ENCODE results near the gene CBR3.

Gene CBR3

GRCh38 chr21:36188937-36189336, 54.1 kb downstream of the CBR3 start:
- TF ChIP-seq BACH2 (CRISPR knock-in tag; IDR thresholded peaks at IDR 0.05; ENCODE audit: borderline replicate concordance) (no peak), ZFP30 (CRISPR knock-in tag; IDR thresholded peaks at IDR 0.05) (no peak), TOX (CRISPR knock-in tag; IDR thresholded peaks at IDR 0.05; ENCODE audit: borderline replicate concordance) (no peak), SNAI2 (CRISPR knock-in tag; IDR thresholded peaks at IDR 0.05) (no peak), RARB (CRISPR knock-in tag; IDR thresholded peaks at IDR 0.05) (no peak), ARNTL (CRISPR knock-in tag; IDR thresholded peaks at IDR 0.05; ENCODE audit: borderline replicate concordance, low read depth) (no peak)
- no peak for ATAC-seq

GRCh38 chr21:36190736-36191135, 55.9 kb downstream of the CBR3 start:
- ATAC-seq: no peak
- TF ChIP-seq RARB (CRISPR knock-in tag; IDR thresholded peaks at IDR 0.05) (no peak), PPARA (CRISPR knock-in tag; IDR thresholded peaks at IDR 0.05; ENCODE audit: borderline replicate concordance) (no peak), OSR1 (CRISPR knock-in tag; IDR thresholded peaks at IDR 0.05) (no peak), ARNTL (CRISPR knock-in tag; IDR thresholded peaks at IDR 0.05; ENCODE audit: borderline replicate concordance, low read depth) (no peak), TCF4 (CRISPR knock-in tag; IDR thresholded peaks at IDR 0.05; ENCODE audit: borderline replicate concordance) (no peak)

- TF ChIP-seq TSHZ2 (CRISPR knock-in tag; IDR thresholded peaks at IDR 0.05) (no peak), BACH2 (CRISPR knock-in tag; IDR thresholded peaks at IDR 0.05; ENCODE audit: borderline replicate concordance) (no peak)
- ATAC-seq: no peak
Measured at GRCh38 chr21:36193200-36193599, 58.3 kb downstream of the CBR3 start.

GRCh38 chr21:36194024-36194423, 59.1 kb downstream of the CBR3 start:
- TF ChIP-seq ARNTL (CRISPR knock-in tag; IDR thresholded peaks at IDR 0.05; ENCODE audit: borderline replicate concordance, low read depth) (no peak), ISL1 (CRISPR knock-in tag; IDR thresholded peaks at IDR 0.05) (no peak), ZNF70 (CRISPR knock-in tag; IDR thresholded peaks at IDR 0.05) (no peak), BACH2 (CRISPR knock-in tag; IDR thresholded peaks at IDR 0.05; ENCODE audit: borderline replicate concordance) (no peak), ZNF8 (CRISPR knock-in tag; IDR thresholded peaks at IDR 0.05) (no peak), POU6F1 (CRISPR knock-in tag; IDR thresholded peaks at IDR 0.05; ENCODE audit: borderline replicate concordance, low read depth) (no peak), PATZ1 (CRISPR knock-in tag; IDR thresholded peaks at IDR 0.05; ENCODE audit: borderline replicate concordance) (no peak), PPARA (CRISPR knock-in tag; IDR thresholded peaks at IDR 0.05; ENCODE audit: borderline replicate concordance) (no peak), TSHZ2 (CRISPR knock-in tag; IDR thresholded peaks at IDR 0.05) (no peak), RARB (CRISPR knock-in tag; IDR thresholded peaks at IDR 0.05) (no peak), CSDC2 (CRISPR knock-in tag; IDR thresholded peaks at IDR 0.05) (no peak), SNAI2 (CRISPR knock-in tag; IDR thresholded peaks at IDR 0.05) (no peak), CSRNP3 (CRISPR knock-in tag; IDR thresholded peaks at IDR 0.05) (no peak), ZFP30 (CRISPR knock-in tag; IDR thresholded peaks at IDR 0.05) (no peak)
- no peak for ATAC-seq

Measured in SK-N-SH treated with all-trans-retinoic acid at 6 μM for 48 hours (cell line).